HEK293 (cell line): Measurements from ENCODE around the gene RB1.

Experiments used
- CTCF ChIP-seq: fragments of 450-650 bp; formaldehyde crosslinking; IDR thresholded peaks from 2 replicates; pipeline ENCODE4 v1.5.1; 2016; ENCODE audit warnings: missing biosample characterization, missing genetic modification characterization
- ZBTB20 ChIP-seq: fragments of 450-650 bp; formaldehyde crosslinking; IDR thresholded peaks from 2 replicates; pipeline ENCODE4 v1.5.1; 2016; ENCODE audit warnings: missing biosample characterization, missing genetic modification characterization
- ZBTB6 ChIP-seq: fragments of 450-650 bp; formaldehyde crosslinking; IDR thresholded peaks from 2 replicates; pipeline ENCODE4 v1.5.1; 2017; ENCODE audit warnings: missing biosample characterization, missing genetic modification characterization

GRCh38 chr13:48505012-48505411 lies 201.5 kb downstream of the RB1 start:
- TF ChIP-seq ZBTB6 = no peak
- no peak for TF ChIP-seq ZBTB20 (tag by site-specific recombination)
- no peak for TF ChIP-seq CTCF
